ENCODE results near the gene SP1. TPM values are rescaled to one million over a fixed set of nuclear protein-coding genes. Genes with fewer than 3 reads are reported as not detected.

Gene SP1
- total and polyA plus RNA-seq, 2 donors (not counting 1 experiment from before 2014, with no cell fraction given), result 26.0 to 129 TPM

DNA sequence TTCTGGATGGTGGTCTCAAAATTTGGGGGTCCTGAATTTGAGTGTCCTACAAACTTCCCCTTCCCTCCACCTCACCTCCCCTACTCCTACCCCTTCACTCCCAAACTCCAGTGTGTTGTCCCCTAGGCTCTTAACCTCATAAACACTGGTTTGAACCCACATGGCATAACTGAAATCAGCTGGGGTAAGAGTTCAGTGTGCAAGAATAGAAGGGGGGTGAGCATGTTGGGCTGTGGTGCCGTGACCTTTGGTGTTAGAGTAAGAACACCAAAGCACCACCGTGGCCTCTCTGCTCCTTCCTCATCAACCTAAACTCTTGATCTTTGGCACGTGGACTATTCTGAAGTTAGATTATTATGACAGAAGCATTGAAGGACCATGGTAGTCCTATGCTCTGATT lies 83.0 kb downstream of the SP1 start:
- no peak for DNase-seq
- H3K36me3 ChIP-seq (replicated peaks in 1 of 2; ENCODE audit: control extremely low read depth in 1 of 2, control insufficient read depth in 1 of 2, extremely low read depth in 1 of 2, insufficient read depth in 2 of 2, low read length in 1 of 2), result peaks cover 10 to 99% of the 10 kb centered on the region in 2 experiments
- Mint-ChIP-seq H3K4me1 (peaks cover 8% of the 10 kb centered on the region), H3K4me3 (no peak overlapping the region), H3K27ac (no peak overlapping the region), H3K9me3 (ENCODE audit: insufficient read depth) (no peaks in the 10 kb centered on the region), H3K27me3 (no peaks in the 10 kb centered on the region)
- H3K27ac ChIP-seq (ENCODE audit: low read length in 2 of 2), result no peak overlapping the region
- no peak overlapping the region for H3K4me3 ChIP-seq (ENCODE audit: control extremely low read depth in 1 of 5, extremely low read depth in 1 of 5, insufficient read depth in 1 of 5, low read depth in 2 of 5, low read length in 4 of 5)
- peaks cover 91% of the 10 kb centered on the region for H3K79me2 ChIP-seq (ENCODE audit: control insufficient read depth, insufficient read depth, low read length)
- H3K9me3 ChIP-seq (ENCODE audit: control extremely low read depth in 1 of 3, control insufficient read depth in 2 of 3, insufficient read depth in 1 of 3, low read length in 2 of 3), result no peaks in the 10 kb centered on the region
- ChIA-PET CTCF (no interaction called here), POLR2A (no interaction called here)
- intact Hi-C loops (cut with micrococcal nuclease), result no loop called here
- no peak for ATAC-seq (ENCODE audit: low read depth)
- no peaks in the 10 kb centered on the region for H3K4me1 ChIP-seq (ENCODE audit: control insufficient read depth in 2 of 2, insufficient read depth in 2 of 2, low read length in 2 of 2)
- no peak overlapping the region for H2AFZ ChIP-seq (ENCODE audit: insufficient read depth, low read depth, low read length, poor library complexity, severe bottlenecking)
- no peaks in the 10 kb centered on the region for H3K27me3 ChIP-seq (replicated peaks in 1 of 4; ENCODE audit: control extremely low read depth in 1 of 4, control insufficient read depth in 3 of 4, insufficient read depth in 4 of 4, low read length in 3 of 4)
- H4K20me1 ChIP-seq (ENCODE audit: control insufficient read depth, insufficient read depth, low read length, poor library complexity, severe bottlenecking), result peaks cover 98% of the 10 kb centered on the region
- TF ChIP-seq, protein P1, sequence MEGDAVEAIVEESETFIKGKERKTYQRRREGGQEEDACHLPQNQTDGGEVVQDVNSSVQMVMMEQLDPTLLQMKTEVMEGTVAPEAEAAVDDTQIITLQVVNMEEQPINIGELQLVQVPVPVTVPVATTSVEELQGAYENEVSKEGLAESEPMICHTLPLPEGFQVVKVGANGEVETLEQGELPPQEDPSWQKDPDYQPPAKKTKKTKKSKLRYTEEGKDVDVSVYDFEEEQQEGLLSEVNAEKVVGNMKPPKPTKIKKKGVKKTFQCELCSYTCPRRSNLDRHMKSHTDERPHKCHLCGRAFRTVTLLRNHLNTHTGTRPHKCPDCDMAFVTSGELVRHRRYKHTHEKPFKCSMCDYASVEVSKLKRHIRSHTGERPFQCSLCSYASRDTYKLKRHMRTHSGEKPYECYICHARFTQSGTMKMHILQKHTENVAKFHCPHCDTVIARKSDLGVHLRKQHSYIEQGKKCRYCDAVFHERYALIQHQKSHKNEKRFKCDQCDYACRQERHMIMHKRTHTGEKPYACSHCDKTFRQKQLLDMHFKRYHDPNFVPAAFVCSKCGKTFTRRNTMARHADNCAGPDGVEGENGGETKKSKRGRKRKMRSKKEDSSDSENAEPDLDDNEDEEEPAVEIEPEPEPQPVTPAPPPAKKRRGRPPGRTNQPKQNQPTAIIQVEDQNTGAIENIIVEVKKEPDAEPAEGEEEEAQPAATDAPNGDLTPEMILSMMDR (IDR thresholded peaks at IDR 0.05), result no peak
- TF ChIP-seq EZH2 (IDR thresholded peaks at IDR 0.05; ENCODE audit: borderline replicate concordance, insufficient read depth, low read depth, low read length, poor library complexity, severe bottlenecking), result no peak
- WGBS (ENCODE audit: insufficient coverage), result no CpG with 5 or more reads among the region's 3 CpGs
- H3K9ac ChIP-seq (ENCODE audit: low read length), result no peak overlapping the region
- H3K4me2 ChIP-seq (replicated peaks; ENCODE audit: low read depth, low read length, poor library complexity, severe bottlenecking), result no peak overlapping the region

DNA sequence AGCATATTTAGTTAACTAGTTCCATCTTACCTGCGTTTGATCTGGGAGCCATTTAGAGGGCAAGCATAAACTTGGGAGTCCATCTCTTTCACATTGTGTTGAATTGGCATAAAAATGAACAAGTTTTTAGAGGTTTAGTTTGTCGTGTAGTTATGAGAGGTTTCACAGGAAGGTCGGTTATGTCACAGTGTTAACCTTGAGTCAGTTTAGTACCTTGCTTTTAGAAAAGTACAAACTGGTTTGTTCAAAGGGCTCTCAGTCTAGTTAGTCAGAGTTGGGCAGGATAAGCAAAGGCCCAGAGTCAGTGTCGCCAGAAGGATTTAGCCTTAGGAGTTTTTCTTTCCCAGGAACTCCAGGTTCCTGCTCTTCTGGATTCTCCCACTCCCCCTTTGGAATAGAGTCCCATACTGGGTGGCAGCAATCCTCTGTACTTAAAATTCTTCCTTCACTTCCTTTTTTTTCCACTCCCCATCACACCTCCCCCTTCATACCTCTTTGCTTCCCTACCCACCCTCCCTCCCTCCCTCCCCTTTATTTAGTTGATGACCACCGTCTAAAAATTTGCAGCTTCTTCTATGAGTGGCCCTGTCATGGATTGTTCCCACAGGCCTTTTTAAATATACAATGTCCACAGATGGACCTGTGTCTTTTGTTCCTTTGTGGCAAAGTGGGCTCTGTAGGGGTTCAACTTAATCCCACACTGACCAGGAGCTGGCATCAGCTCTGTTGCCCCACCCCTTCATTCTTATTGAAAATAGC lies 84.0 kb downstream of the SP1 start:
- H3K4me1 Mint-ChIP-seq, result peaks cover 8% of the 10 kb centered on the region
- Histone ChIP-seq H3K4me1 (ENCODE audit: control insufficient read depth in 2 of 2, insufficient read depth in 2 of 2, low read length in 2 of 2) (no peaks in the 10 kb centered on the region), H3K27me3 (replicated peaks in 1 of 4; ENCODE audit: control extremely low read depth in 1 of 4, control insufficient read depth in 3 of 4, insufficient read depth in 4 of 4, low read length in 3 of 4) (no peaks in the 10 kb centered on the region), H3K27ac (ENCODE audit: low read length in 2 of 2) (no peak overlapping the region), H3K79me2 (ENCODE audit: control insufficient read depth, insufficient read depth, low read length) (peaks cover 90% of the 10 kb centered on the region), H3K4me2 (replicated peaks; ENCODE audit: low read depth, low read length, poor library complexity, severe bottlenecking) (no peak overlapping the region), H3K4me3 (ENCODE audit: control extremely low read depth in 1 of 5, extremely low read depth in 1 of 5, insufficient read depth in 1 of 5, low read depth in 2 of 5, low read length in 4 of 5) (no peak overlapping the region), H3K9me3 (ENCODE audit: control extremely low read depth in 1 of 3, control insufficient read depth in 2 of 3, insufficient read depth in 1 of 3, low read length in 2 of 3) (no peaks in the 10 kb centered on the region), H4K20me1 (ENCODE audit: control insufficient read depth, insufficient read depth, low read length, poor library complexity, severe bottlenecking) (peaks cover 99% of the 10 kb centered on the region), H3K9ac (ENCODE audit: low read length) (no peak overlapping the region), H2AFZ (ENCODE audit: insufficient read depth, low read depth, low read length, poor library complexity, severe bottlenecking) (no peak overlapping the region), H3K36me3 (replicated peaks in 1 of 2; ENCODE audit: control extremely low read depth in 1 of 2, control insufficient read depth in 1 of 2, extremely low read depth in 1 of 2, insufficient read depth in 2 of 2, low read length in 1 of 2) (peaks cover 16 to 100% of the 10 kb centered on the region in 2 experiments)
- H3K27me3 Mint-ChIP-seq, result no peaks in the 10 kb centered on the region
- 72% methylated on average over 3 of the region's 5 CpGs for WGBS (ENCODE audit: insufficient coverage)
- H3K27ac Mint-ChIP-seq, result no peak overlapping the region
- ATAC-seq (ENCODE audit: low read depth), result no peak
- intact Hi-C loops (cut with micrococcal nuclease), result no loop called here
- no peaks in the 10 kb centered on the region for H3K9me3 Mint-ChIP-seq (ENCODE audit: insufficient read depth)
- TF ChIP-seq, protein P1 (IDR thresholded peaks at IDR 0.05), result no peak
- no peak for TF ChIP-seq EZH2 (IDR thresholded peaks at IDR 0.05; ENCODE audit: borderline replicate concordance, insufficient read depth, low read depth, low read length, poor library complexity, severe bottlenecking)
- no peak overlapping the region for H3K4me3 Mint-ChIP-seq
- POLR2A ChIA-PET, result interaction anchor here (1.0 kb wide), 1 partner anchor 84 kb away, joined by 5 read pairs; the partner anchor contains the start of gene SP1
- CTCF ChIA-PET, result interaction anchor here (0.6 to 1.6 kb wide), 3 partner anchors 12 to 55 kb away, joined by 3 to 6 read pairs (median 5); no protein-coding TSS in a partner anchor
- DNase-seq, result no peak
